ENCODE results near the gene GPX1. TPM values are rescaled to one million over a fixed set of nuclear protein-coding genes. Genes with fewer than 3 reads are reported as not detected.

Gene GPX1
- total and polyA plus RNA-seq, 2 of the 8 experiments (the other 6 are each of a cell fraction or from before 2014, with no cell fraction given): 250 to 757 TPM

- no peak overlapping the region for H2BK120ac ChIP-seq (replicated peaks; ENCODE audit: low read depth, low read length)
- no peak overlapping the region for H3K14ac ChIP-seq (ENCODE audit: insufficient read length)
- H2AK5ac ChIP-seq (ENCODE audit: low read depth, low read length): no peak overlapping the region
- no peaks in the 10 kb centered on the region for H3K79me1 ChIP-seq (ENCODE audit: low read depth, low read length)
- H4K8ac ChIP-seq (ENCODE audit: extremely low read depth, insufficient read depth, low read length): no peak overlapping the region
- DNase-seq (ENCODE audit: low read depth in 1 of 2, low spot score in 2 of 2): no peak
- H3K18ac ChIP-seq (ENCODE audit: extremely low read depth, low read length): no peak overlapping the region
- 87% methylated on average over 3 of the region's 3 CpGs; no CpG with 5 or more reads in 1 of the 2 experiments for WGBS, 2 experiments (ENCODE audit: extremely low coverage in 1 of 2, insufficient coverage in 1 of 2, insufficient read length in 1 of 2, insufficient replicate concordance in 2 of 2, low coverage in 1 of 2, low lambda C conversion rate in 2 of 2, missing lambda C conversion rate in 1 of 2)
- H3K9ac ChIP-seq (replicated peaks in 1 of 4; ENCODE audit: extremely low read depth in 1 of 4, low read depth in 3 of 4, low read length in 3 of 4): no peak overlapping the region
- no peaks in the 10 kb centered on the region; a peak in 1 of 7 replicates for H3K27me3 ChIP-seq (replicated peaks in 1 of 4; ENCODE audit: control insufficient read depth in 3 of 4, extremely low read depth in 1 of 4, insufficient read depth in 3 of 4, low read length in 3 of 4)
- no peak overlapping the region for H2BK15ac ChIP-seq (ENCODE audit: low read length)
- no peak overlapping the region for H3K27ac ChIP-seq (ENCODE audit: low read depth, low read length)
- no peaks in the 10 kb centered on the region for H3K9me3 ChIP-seq (ENCODE audit: insufficient read depth in 2 of 2, low read depth in 1 of 2, low read length in 1 of 2)
- H3K23ac ChIP-seq (ENCODE audit: insufficient read length): no peak overlapping the region
- peaks cover 0 to 2% of the 10 kb centered on the region in 2 experiments; a peak in 1 of 4 replicates for H3K79me2 ChIP-seq (ENCODE audit: control insufficient read depth in 1 of 2, insufficient read depth in 2 of 2, low read length in 2 of 2)
- H2BK12ac ChIP-seq (ENCODE audit: low read depth, low read length): no peak overlapping the region
- H3K36me3 ChIP-seq (ENCODE audit: control insufficient read depth in 2 of 4, insufficient read depth in 4 of 4, low read length in 3 of 4): no peaks in the 10 kb centered on the region
- H3K4me1 ChIP-seq (replicated peaks in 1 of 4; ENCODE audit: control insufficient read depth in 3 of 4, insufficient read depth in 4 of 4, low read length in 3 of 4): peaks cover 0 to 11% (median 5%) of the 10 kb centered on the region in 4 experiments; a peak in 4 of 7 replicates
- FAIRE-seq: no peak
- H3K56ac ChIP-seq (replicated peaks; ENCODE audit: insufficient read length, low read depth, low read length): no peak overlapping the region
- H3K4me2 ChIP-seq (ENCODE audit: insufficient read depth in 1 of 2, low read depth in 2 of 2, low read length in 2 of 2): no peak overlapping the region
- no peak overlapping the region for H2BK20ac ChIP-seq (ENCODE audit: low read length)
- no peak overlapping the region for H3K4ac ChIP-seq (replicated peaks; ENCODE audit: insufficient read length, low read depth, low read length)
- no peak overlapping the region for H2BK5ac ChIP-seq (ENCODE audit: low read depth, low read length)
- H2AFZ ChIP-seq (ENCODE audit: low read length): no peak overlapping the region
- ChIA-PET POLR2A (ENCODE audit: partially characterized antibody) (interaction anchor here (0.7 to 1.5 kb wide), 2 partner anchors 10 to 73 kb away, joined by 4 read pairs; no protein-coding TSS in a partner anchor), CTCF (ENCODE audit: partially characterized antibody) (interaction anchor here (0.6 to 1.5 kb wide), 3 partner anchors 8 to 751 kb away, joined by 3 to 6 read pairs (median 5); no protein-coding TSS in a partner anchor)
- no peak overlapping the region for H4K91ac ChIP-seq (replicated peaks; ENCODE audit: insufficient read length, low read length)
- no peaks in the 10 kb centered on the region for H4K20me1 ChIP-seq (replicated peaks in 1 of 2; ENCODE audit: control insufficient read depth in 1 of 2, insufficient read depth in 2 of 2, low read length in 2 of 2)
- H3K4me3 ChIP-seq (ENCODE audit: extremely low read depth in 1 of 4, insufficient read depth in 2 of 4, low read depth in 3 of 4, low read length in 4 of 4): no peak overlapping the region
- no peak overlapping the region for H4K5ac ChIP-seq (ENCODE audit: insufficient read length, low read depth, low read length)
- H3K23me2 ChIP-seq (ENCODE audit: low read depth, low read length): peaks cover 8% of the 10 kb centered on the region
- no peak for TF ChIP-seq MAFK (IDR thresholded peaks at IDR 0.05; ENCODE audit: low read depth, low read length)
- TF ChIP-seq CBX8 (IDR thresholded peaks at IDR 0.05; ENCODE audit: borderline replicate concordance, low read depth, low read length): no peak
- TF ChIP-seq, protein P1, sequence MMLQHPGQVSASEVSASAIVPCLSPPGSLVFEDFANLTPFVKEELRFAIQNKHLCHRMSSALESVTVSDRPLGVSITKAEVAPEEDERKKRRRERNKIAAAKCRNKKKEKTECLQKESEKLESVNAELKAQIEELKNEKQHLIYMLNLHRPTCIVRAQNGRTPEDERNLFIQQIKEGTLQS (IDR thresholded peaks at IDR 0.05; ENCODE audit: insufficient read depth, low read depth, low read length): no peak
- no peak for TF ChIP-seq RAD21 (IDR thresholded peaks at IDR 0.05 in 1 of 2, conservative IDR thresholded peaks at IDR 0.05 in 1 of 2; ENCODE audit: low read depth in 2 of 2, low read length in 2 of 2)
- TF ChIP-seq FOSL1 (IDR thresholded peaks at IDR 0.05; ENCODE audit: insufficient read depth, low read depth, low read length): no peak
- TF ChIP-seq NRF1 (IDR thresholded peaks at IDR 0.05; ENCODE audit: low read depth, low read length): no peak
- no peak for TF ChIP-seq BRCA1 (IDR thresholded peaks at IDR 0.05; ENCODE audit: low read depth, low read length)
- TF ChIP-seq CHD2 (IDR thresholded peaks at IDR 0.05; ENCODE audit: low read length): no peak
- TF ChIP-seq YY1 (IDR thresholded peaks at IDR 0.05; ENCODE audit: low read depth, low read length): no peak
- TF ChIP-seq CBX5 (IDR thresholded peaks at IDR 0.05; ENCODE audit: low read depth, low read length): no peak
- no peak for TF ChIP-seq CREB1 (IDR thresholded peaks at IDR 0.05)
- TF ChIP-seq USF2 (IDR thresholded peaks at IDR 0.05; ENCODE audit: low read length): no peak
- TF ChIP-seq SRF (IDR thresholded peaks at IDR 0.05; ENCODE audit: low read depth, low read length): no peak
Observed at GRCh38 chr3:49343163-49343562, 15.0 kb downstream of the GPX1 start.
